GM21576 (cell line): Measurements from ENCODE around the gene FOXP1.

Source experiments
- ATAC-seq: cut with Tn5 transposase; IDR thresholded peaks from one replicate; pipeline ENCODE4 v1.9.1; 2021; ENCODE audit warnings: mild to moderate bottlenecking, moderate library complexity; ENCODE audit not compliant: unreplicated experiment

FOXP1 gene

GRCh38 chr3:71488882-71489281 lies 94.6 kb downstream of the FOXP1 start:
- ATAC-seq: no peak

- no peak for ATAC-seq
Measured at GRCh38 chr3:71488391-71488809, 95.1 kb downstream of the FOXP1 start.

- no peak for ATAC-seq
Measured at GRCh38 chr3:71487418-71487817, 96.1 kb downstream of the FOXP1 start.

- no peak for ATAC-seq
Measured at GRCh38 chr3:71486831-71487230, 96.7 kb downstream of the FOXP1 start.

- no peak for ATAC-seq
Measured at GRCh38 chr3:71485896-71486295, 97.6 kb downstream of the FOXP1 start.

GRCh38 chr3:71484452-71484851 lies 99.1 kb downstream of the FOXP1 start:
- ATAC-seq: no peak

GRCh38 chr3:71484047-71484446 lies 99.5 kb downstream of the FOXP1 start:
- no peak for ATAC-seq

GRCh38 chr3:71482771-71483170 lies 100.8 kb downstream of the FOXP1 start:
- no peak for ATAC-seq

GRCh38 chr3:71478568-71478967 lies 105.0 kb downstream of the FOXP1 start:
- no peak for ATAC-seq

GRCh38 chr3:71476950-71477349 lies 106.6 kb downstream of the FOXP1 start:
- ATAC-seq: no peak

GRCh38 chr3:71469138-71469435 lies 114.4 kb downstream of the FOXP1 start:
- ATAC-seq: no peak

GRCh38 chr3:71468311-71469137 lies 115.0 kb downstream of the FOXP1 start:
- ATAC-seq: no peak

GRCh38 chr3:71466483-71466882 lies 117.0 kb downstream of the FOXP1 start:
- ATAC-seq: no peak

- no peak for ATAC-seq
Measured at GRCh38 chr3:71465371-71466036, 118.0 kb downstream of the FOXP1 start.

GRCh38 chr3:71464613-71465012 lies 118.9 kb downstream of the FOXP1 start:
- no peak for ATAC-seq

GRCh38 chr3:71463617-71464016 lies 119.9 kb downstream of the FOXP1 start:
- ATAC-seq: no peak

GRCh38 chr3:71462586-71462985 lies 120.9 kb downstream of the FOXP1 start:
- no peak for ATAC-seq

GRCh38 chr3:71461749-71462483 lies 121.6 kb downstream of the FOXP1 start:
- ATAC-seq: no peak

GRCh38 chr3:71461114-71461513 lies 122.4 kb downstream of the FOXP1 start:
- ATAC-seq: no peak

GRCh38 chr3:71458895-71459294 lies 124.6 kb downstream of the FOXP1 start:
- ATAC-seq: no peak

- ATAC-seq: no peak
Measured at GRCh38 chr3:71456826-71457225, 126.7 kb downstream of the FOXP1 start.

GRCh38 chr3:71456156-71456555 lies 127.4 kb downstream of the FOXP1 start:
- no peak for ATAC-seq
